Purkinje cell (primary cell): Measurements from ENCODE around the gene METTL17. TPM values are rescaled to one million over a fixed set of nuclear protein-coding genes. Genes with fewer than 3 reads are reported as not detected.

Experiments used
- polyA plus RNA-seq: library from polyadenylated mRNA; unstranded; fragments of >200 nt; fragmentation: Nextera tagmentation; gene quantifications from 2 replicates; pipeline ENCODE4 v1.2.1, GENCODE V29; 2014

The METTL17 gene
- 31.3 and 34.6 TPM in 2 replicates for polyA plus RNA-seq

GRCh38 chr14:20989787-20990600 lies at the start of gene METTL17:
TSS of gene METTL17 (plus strand) at chr14:20989980. CDS start at chr14:20990003, 23 bp downstream.

GRCh38 chr14:20954736-20955537 lies 34.8 kb upstream of the METTL17 start, which contains the start of gene RNASE2:
TSS of gene RNASE2 (plus strand) at chr14:20955487. CDS start at chr14:20955772, 285 bp downstream.

GRCh38 chr14:20998674-20999366 lies 9.0 kb downstream of the METTL17 start, which contains the start of gene SLC39A2:
TSS of gene SLC39A2 (plus strand) at chr14:20999293. CDS start at chr14:20999447, 154 bp downstream.

GRCh38 chr14:21024585-21025370 lies 35.0 kb downstream of the METTL17 start, which contains the start of gene NDRG2:
TSS of gene NDRG2 (minus strand) at chr14:21025061. CDS start at chr14:21023315, 1,746 bp downstream.

GRCh38 chr14:21029917-21030316 lies 40.1 kb downstream of the METTL17 start, which contains the start of gene TPPP2:
TSS of gene TPPP2 (plus strand) at chr14:21030217. CDS start at chr14:21030582, 365 bp downstream.

GRCh38 chr14:21034707-21035106 lies 44.9 kb downstream of the METTL17 start, which contains the start of gene RNASE13:
TSS of gene RNASE13 (minus strand) at chr14:21034807. CDS start at chr14:21034288, 519 bp downstream.

GRCh38 chr14:21041676-21042433 lies 52.1 kb downstream of the METTL17 start, which contains the start of gene RNASE7:
TSS of gene RNASE7 (plus strand) at chr14:21042362. CDS start at chr14:21042993, 631 bp downstream.

Other genes starting within 250 kb of the METTL17 start
- gene EDDM3A, start 244.1 kb upstream of the METTL17 start, polyA plus RNA-seq = not detected in 2 replicates
- gene EDDM3B, start 221.6 kb upstream of the METTL17 start, polyA plus RNA-seq = not detected in 2 replicates
- not detected in 2 replicates for gene RNASE6, start 208.7 kb upstream of the METTL17 start, polyA plus RNA-seq
- 10.1 and 37.8 TPM in 2 replicates for gene RNASE1, start 187.1 kb upstream of the METTL17 start, polyA plus RNA-seq
- gene RNASE3, start 98.6 kb upstream of the METTL17 start, polyA plus RNA-seq = 2.3 TPM in 1 of 2 replicates, not detected in the other
- not detected in 2 replicates for gene RNASE2, start 34.5 kb upstream of the METTL17 start, polyA plus RNA-seq
- not detected in 2 replicates for gene SLC39A2, start 9.3 kb downstream of the METTL17 start, polyA plus RNA-seq
- gene NDRG2, start 35.1 kb downstream of the METTL17 start, polyA plus RNA-seq = 35.9 and 44.4 TPM in 2 replicates
- gene TPPP2, start 40.2 kb downstream of the METTL17 start, polyA plus RNA-seq = not detected in 2 replicates
- not detected in 2 replicates for gene RNASE13, start 44.8 kb downstream of the METTL17 start, polyA plus RNA-seq
- gene RNASE7, start 52.4 kb downstream of the METTL17 start, polyA plus RNA-seq = not detected in 2 replicates
- gene RNASE8, start 67.8 kb downstream of the METTL17 start, polyA plus RNA-seq = not detected in 2 replicates
- 4.0 and 6.3 TPM in 2 replicates for gene ARHGEF40, start 80.3 kb downstream of the METTL17 start, polyA plus RNA-seq
- 3.0 and 4.5 TPM in 2 replicates for gene ZNF219, start 108.7 kb downstream of the METTL17 start, polyA plus RNA-seq
- gene TMEM253, start 111.1 kb downstream of the METTL17 start, polyA plus RNA-seq = 4.4 and 6.9 TPM in 2 replicates
- gene OR5AU1, start 166.1 kb downstream of the METTL17 start, polyA plus RNA-seq = not detected in 2 replicates